Measurements from ENCODE around the gene TMEM218. TPM values are rescaled to one million over a fixed set of nuclear protein-coding genes. Genes with fewer than 3 reads are reported as not detected.

TMEM218 gene
- total and polyA plus RNA-seq, 2 of the 8 experiments (the other 6 are each of a cell fraction or from before 2014, with no cell fraction given): 17.0 to 33.5 TPM

- Histone ChIP-seq H3K36me3 (ENCODE audit: control insufficient read depth in 2 of 4, insufficient read depth in 4 of 4, low read length in 3 of 4) (no peaks in the 10 kb centered on the region), H3K56ac (replicated peaks; ENCODE audit: insufficient read length, low read depth, low read length) (no peak overlapping the region), H3K27me3 (replicated peaks in 1 of 4; ENCODE audit: control insufficient read depth in 3 of 4, extremely low read depth in 1 of 4, insufficient read depth in 3 of 4, low read length in 3 of 4) (no peaks in the 10 kb centered on the region), H3K23ac (ENCODE audit: insufficient read length) (no peak overlapping the region), H3K23me2 (ENCODE audit: low read depth, low read length) (no peaks in the 10 kb centered on the region), H4K91ac (replicated peaks; ENCODE audit: insufficient read length, low read length) (no peak overlapping the region), H3K9ac (replicated peaks in 1 of 4; ENCODE audit: extremely low read depth in 1 of 4, low read depth in 3 of 4, low read length in 3 of 4) (no peak overlapping the region), H2BK15ac (ENCODE audit: low read length) (no peak overlapping the region), H2AFZ (ENCODE audit: low read length) (no peak overlapping the region), H3K9me3 (ENCODE audit: insufficient read depth in 2 of 2, low read depth in 1 of 2, low read length in 1 of 2) (no peaks in the 10 kb centered on the region), H3K79me1 (ENCODE audit: low read depth, low read length) (no peaks in the 10 kb centered on the region), H2BK12ac (ENCODE audit: low read depth, low read length) (no peak overlapping the region), H2BK5ac (ENCODE audit: low read depth, low read length) (no peak overlapping the region), H3K79me2 (ENCODE audit: control insufficient read depth in 1 of 2, insufficient read depth in 2 of 2, low read length in 2 of 2) (no peaks in the 10 kb centered on the region), H3K4me3 (ENCODE audit: extremely low read depth in 1 of 4, insufficient read depth in 2 of 4, low read depth in 3 of 4, low read length in 4 of 4) (no peak overlapping the region), H4K5ac (ENCODE audit: insufficient read length, low read depth, low read length) (no peak overlapping the region), H2BK120ac (replicated peaks; ENCODE audit: low read depth, low read length) (no peak overlapping the region), H4K8ac (ENCODE audit: extremely low read depth, insufficient read depth, low read length) (no peak overlapping the region), H2BK20ac (ENCODE audit: low read length) (no peak overlapping the region), H2AK5ac (ENCODE audit: low read depth, low read length) (no peak overlapping the region), H4K20me1 (replicated peaks in 1 of 2; ENCODE audit: control insufficient read depth in 1 of 2, insufficient read depth in 2 of 2, low read length in 2 of 2) (no peaks in the 10 kb centered on the region), H3K18ac (ENCODE audit: extremely low read depth, low read length) (no peak overlapping the region), H3K4ac (replicated peaks; ENCODE audit: insufficient read length, low read depth, low read length) (no peak overlapping the region), H3K27ac (ENCODE audit: low read depth, low read length) (no peak overlapping the region), H3K4me2 (ENCODE audit: insufficient read depth in 1 of 2, low read depth in 2 of 2, low read length in 2 of 2) (no peak overlapping the region), H3K14ac (ENCODE audit: insufficient read length) (no peak overlapping the region), H3K4me1 (replicated peaks in 1 of 4; ENCODE audit: control insufficient read depth in 3 of 4, insufficient read depth in 4 of 4, low read length in 3 of 4) (no peaks in the 10 kb centered on the region)
- POLR2A ChIA-PET (ENCODE audit: partially characterized antibody): no interaction called here
- CTCF ChIA-PET (ENCODE audit: partially characterized antibody): interaction anchor here (1.3 kb wide), 2 partner anchors 37 to 117 kb away, joined by 3 to 5 read pairs; no protein-coding TSS in a partner anchor
- FAIRE-seq (no peak), DNase-seq (ENCODE audit: low read depth in 1 of 2, low spot score in 2 of 2) (no peak)
- no peak for TF ChIP-seq KDM1A (IDR thresholded peaks at IDR 0.05; ENCODE audit: borderline replicate concordance, low read length)
- no peak for TF ChIP-seq CBX5 (IDR thresholded peaks at IDR 0.05; ENCODE audit: low read depth, low read length)
- no peak for TF ChIP-seq ASH2L (IDR thresholded peaks at IDR 0.05; ENCODE audit: low read length)
- TF ChIP-seq, protein P1, sequence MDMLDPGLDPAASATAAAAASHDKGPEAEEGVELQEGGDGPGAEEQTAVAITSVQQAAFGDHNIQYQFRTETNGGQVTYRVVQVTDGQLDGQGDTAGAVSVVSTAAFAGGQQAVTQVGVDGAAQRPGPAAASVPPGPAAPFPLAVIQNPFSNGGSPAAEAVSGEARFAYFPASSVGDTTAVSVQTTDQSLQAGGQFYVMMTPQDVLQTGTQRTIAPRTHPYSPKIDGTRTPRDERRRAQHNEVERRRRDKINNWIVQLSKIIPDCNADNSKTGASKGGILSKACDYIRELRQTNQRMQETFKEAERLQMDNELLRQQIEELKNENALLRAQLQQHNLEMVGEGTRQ (IDR thresholded peaks at IDR 0.05; ENCODE audit: low read length): no peak
- no peak for TF ChIP-seq EGR1 (IDR thresholded peaks at IDR 0.05; ENCODE audit: borderline replicate concordance, low read depth, low read length)
- no peak for TF ChIP-seq SRF (IDR thresholded peaks at IDR 0.05; ENCODE audit: low read depth, low read length)
- no peak for TF ChIP-seq KDM5A (IDR thresholded peaks at IDR 0.05; ENCODE audit: low read length)
- TF ChIP-seq POLR2AphosphoS5 (IDR thresholded peaks at IDR 0.05; ENCODE audit: low read depth, low read length): no peak
These were observed 59.4 kb downstream of the TMEM218 start for GRCh38 chr11:125052047-125052446.
